OCI-LY3 (cell line): ENCODE data around the gene MAST2.

Experiments used
- H2AFZ ChIP-seq: fragments of 200-600, 300-600 bp; shearing (Covaris generic); 2 replicates; pipeline ENCODE4 v1.6.0; 2014; ENCODE audit warnings: antibody characterized with exemption, low read depth, low read length
- H3K27ac ChIP-seq: fragments of 200-600, 300-600 bp; sonication (generic); 2 replicates; pipeline ENCODE4 v1.5.1; 2014; ENCODE audit warnings: mild to moderate bottlenecking, low read length, moderate library complexity, mixed read lengths
- H3K27me3 ChIP-seq: fragments of 200-600, 300-600 bp; sonication (generic); 2 replicates; pipeline ENCODE4 v1.6.1; 2014; ENCODE audit warnings: low read depth, low read length, mixed read lengths
- H3K36me3 ChIP-seq: fragments of 200-600, 300-600 bp; sonication (generic); replicated peaks from 2 replicates; pipeline ENCODE3; 2014; ENCODE audit warnings: low read depth, low read length, mixed read lengths
- H3K4me1 ChIP-seq: fragments of 300-600, 200-600 bp; sonication (generic); 2 replicates; pipeline ENCODE4 v1.6.1; 2014; ENCODE audit warnings: low read length, mixed read lengths
- H3K4me2 ChIP-seq: fragments of 200-600, 300-600 bp; sonication (generic); 2 replicates; pipeline ENCODE4 v1.6.1; 2014; ENCODE audit warnings: low read length, mixed read lengths
- H3K4me3 ChIP-seq: fragments of 300-600, 200-600 bp; sonication (generic); 2 replicates; pipeline ENCODE4 v1.5.1; 2014; ENCODE audit warnings: antibody characterized with exemption, mild to moderate bottlenecking, low read length, moderate library complexity
- H3K79me2 ChIP-seq: fragments of 300-600, 200-600 bp; shearing (Covaris generic); 2 replicates; pipeline ENCODE4 v1.6.1; 2014; ENCODE audit warnings: mild to moderate bottlenecking, low read length, mixed read lengths
- H3K9ac ChIP-seq: fragments of 300-600, 200-600 bp; shearing (Covaris generic); 2 replicates; pipeline ENCODE4 v1.6.0; 2014; ENCODE audit warnings: mild to moderate bottlenecking, low read length, moderate library complexity
- H3K9me3 ChIP-seq: fragments of 200-600, 300-600 bp; shearing (Covaris generic); 2 replicates; pipeline ENCODE4 v1.6.1; 2014; ENCODE audit warnings: low read length, mixed read lengths; ENCODE audit not compliant: insufficient read depth
- H4K20me1 ChIP-seq: fragments of 200-600, 300-600 bp; sonication (generic); 2 replicates; pipeline ENCODE4 v1.6.1; 2016; ENCODE audit warnings: low read length, mixed read lengths; ENCODE audit not compliant: insufficient read depth
- CTCF ChIP-seq: fragments of 200-600, 300-600 bp; sonication (generic); IDR thresholded peaks from 2 replicates; pipeline ENCODE4 v1.5.1; 2014; ENCODE audit warnings: antibody characterized with exemption, low read length, low read depth
- EZH2phosphoT487 ChIP-seq: fragments of 200-600 bp; shearing (Covaris generic); IDR thresholded peaks from 2 replicates; pipeline ENCODE4 v1.6.1; 2018; ENCODE audit warnings: antibody characterized with exemption, mixed run types, low read depth

The MAST2 gene

GRCh38 chr1:45979074-45979777, 175.8 kb downstream of the MAST2 start:
- Histone ChIP-seq H3K4me1 (no peaks in the 10 kb centered on the region; the same call in 1 of the 2 replicates), H2AFZ (no peak overlapping the region), H3K4me2 (no peak overlapping the region), H3K9ac (no peak overlapping the region), H3K27me3 (no peaks in the 10 kb centered on the region), H4K20me1 (no peaks in the 10 kb centered on the region), H3K79me2 (no peaks in the 10 kb centered on the region), H3K4me3 (no peak overlapping the region), H3K36me3 (no peaks in the 10 kb centered on the region), H3K27ac (no peak overlapping the region), H3K9me3 (no peaks in the 10 kb centered on the region)
- TF ChIP-seq EZH2phosphoT487, result no peak
- TF ChIP-seq CTCF, result no peak

GRCh38 chr1:45979778-45980176, 176.4 kb downstream of the MAST2 start:
- no peak overlapping the region for H3K27ac ChIP-seq

GRCh38 chr1:45982359-45982758, 178.9 kb downstream of the MAST2 start:
- Histone ChIP-seq H3K4me1 (no peaks in the 10 kb centered on the region), H3K79me2 (no peaks in the 10 kb centered on the region), H3K9me3 (no peaks in the 10 kb centered on the region), H3K9ac (no peak overlapping the region), H3K27me3 (no peaks in the 10 kb centered on the region), H3K4me2 (no peak overlapping the region), H4K20me1 (no peaks in the 10 kb centered on the region), H3K36me3 (no peaks in the 10 kb centered on the region), H3K4me3 (no peak overlapping the region), H2AFZ (no peak overlapping the region), H3K27ac (no peak overlapping the region)
- no peak for TF ChIP-seq CTCF
- no peak for TF ChIP-seq EZH2phosphoT487

More at GRCh38 chr1:45979778-45980176, 176.4 kb downstream of the MAST2 start:
- H3K4me3 ChIP-seq, result no peak overlapping the region
- H3K4me1 ChIP-seq, result no peaks in the 10 kb centered on the region
- no peaks in the 10 kb centered on the region for H3K36me3 ChIP-seq
- no peak overlapping the region for H3K9ac ChIP-seq
- TF ChIP-seq CTCF (no peak), EZH2phosphoT487 (no peak)
- no peak overlapping the region for H2AFZ ChIP-seq
- H3K27me3 ChIP-seq, result no peaks in the 10 kb centered on the region
- no peak overlapping the region for H3K4me2 ChIP-seq
- no peaks in the 10 kb centered on the region for H4K20me1 ChIP-seq
- H3K79me2 ChIP-seq, result no peaks in the 10 kb centered on the region
- H3K9me3 ChIP-seq, result no peaks in the 10 kb centered on the region

GRCh38 chr1:45983967-45984366, 180.6 kb downstream of the MAST2 start:
- Histone ChIP-seq H3K27ac (no peak overlapping the region), H3K4me3 (no peak overlapping the region), H3K79me2 (no peaks in the 10 kb centered on the region), H3K9ac (no peak overlapping the region), H3K36me3 (no peaks in the 10 kb centered on the region), H4K20me1 (no peaks in the 10 kb centered on the region), H3K4me1 (no peaks in the 10 kb centered on the region), H3K4me2 (no peak overlapping the region), H2AFZ (no peak overlapping the region), H3K27me3 (no peaks in the 10 kb centered on the region), H3K9me3 (no peaks in the 10 kb centered on the region)
- no peak for TF ChIP-seq EZH2phosphoT487
- no peak for TF ChIP-seq CTCF
